ENCODE results near the gene CRELD1. TPM values are rescaled to one million over a fixed set of nuclear protein-coding genes. Genes with fewer than 3 reads are reported as not detected.

The CRELD1 gene
- total and polyA plus RNA-seq, 2 of the 13 experiments (the other 11 are each of a cell fraction or from before 2014, with no cell fraction given): 27.1 to 61.9 TPM

DNA sequence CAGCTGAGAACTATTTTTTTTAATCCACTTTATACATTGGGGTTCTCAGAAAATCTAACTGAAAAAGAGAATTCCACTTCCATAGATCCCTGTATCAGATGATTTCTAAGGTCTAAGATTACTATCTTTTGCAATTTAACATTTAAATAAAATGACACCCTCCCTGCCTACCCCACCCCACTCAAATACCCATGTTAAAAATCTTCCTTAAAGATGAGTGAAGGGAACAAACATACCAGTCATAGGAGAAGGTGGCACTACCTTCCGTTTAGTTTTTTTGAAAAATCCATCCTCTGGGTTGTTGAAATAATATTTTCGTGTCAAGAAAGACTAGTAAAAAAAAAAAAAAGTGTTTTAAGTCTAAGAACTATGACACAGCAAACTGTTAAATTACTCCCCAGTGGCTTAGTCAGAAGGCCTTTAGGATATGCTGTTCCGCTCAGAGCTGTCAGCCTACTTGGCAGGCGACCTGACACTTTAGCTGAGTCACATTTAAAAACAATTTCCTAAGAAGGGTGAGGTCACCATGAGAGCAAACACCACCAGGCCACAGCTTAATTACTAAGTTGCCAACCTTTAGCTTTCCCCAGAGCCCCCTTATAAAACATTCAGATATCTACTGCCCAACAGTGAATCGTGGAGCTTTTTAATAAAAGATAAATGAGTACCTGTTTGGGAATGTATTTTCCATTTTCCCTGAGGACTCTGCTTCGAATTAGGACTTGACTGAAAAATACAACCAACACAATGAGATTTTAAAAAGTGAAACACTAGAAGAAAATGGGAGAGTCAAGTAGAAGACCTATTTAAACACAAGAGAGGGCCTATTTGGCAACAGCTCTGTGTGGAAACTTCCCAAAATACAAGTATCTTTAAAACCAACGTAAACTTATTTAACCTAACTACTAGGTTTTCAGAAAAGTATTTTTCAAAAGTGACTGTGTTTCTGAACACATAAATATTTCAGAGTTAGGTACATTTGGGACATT lies 43.4 kb downstream of the CRELD1 start (continued):
- no peak for TF ChIP-seq ZNF562 (CRISPR knock-in tag; IDR thresholded peaks at IDR 0.05; ENCODE audit: borderline replicate concordance)
- no peak for TF ChIP-seq NR3C1 (CRISPR knock-in tag; IDR thresholded peaks at IDR 0.05)
- TF ChIP-seq HNRNPUL1 (IDR thresholded peaks at IDR 0.05; ENCODE audit: low read depth, low read length): no peak
- TF ChIP-seq MXD3 (CRISPR knock-in tag; IDR thresholded peaks at IDR 0.05): no peak
- TF ChIP-seq ZNF468 (CRISPR knock-in tag; IDR thresholded peaks at IDR 0.05): no peak
- no peak for TF ChIP-seq ZFYVE20 (CRISPR knock-in tag; IDR thresholded peaks at IDR 0.05; ENCODE audit: borderline replicate concordance, low read depth)
- TF ChIP-seq RBM22 (optimal IDR thresholded peaks at IDR 0.05; ENCODE audit: low read length): no peak
- TF ChIP-seq ATF6 (CRISPR knock-in tag; conservative IDR thresholded peaks at IDR 0.05): no peak
- no peak for TF ChIP-seq RFX1 (IDR thresholded peaks at IDR 0.05)
- no peak for TF ChIP-seq ZNF704 (CRISPR knock-in tag; IDR thresholded peaks at IDR 0.05; ENCODE audit: borderline replicate concordance)
- TF ChIP-seq SMARCE1 (IDR thresholded peaks at IDR 0.05; ENCODE audit: borderline replicate concordance): no peak
- TF ChIP-seq ARID5B (CRISPR knock-in tag; IDR thresholded peaks at IDR 0.05): peak; percentile 72
- no peak for TF ChIP-seq ARNT (IDR thresholded peaks at IDR 0.05)
- TF ChIP-seq, protein P1, sequence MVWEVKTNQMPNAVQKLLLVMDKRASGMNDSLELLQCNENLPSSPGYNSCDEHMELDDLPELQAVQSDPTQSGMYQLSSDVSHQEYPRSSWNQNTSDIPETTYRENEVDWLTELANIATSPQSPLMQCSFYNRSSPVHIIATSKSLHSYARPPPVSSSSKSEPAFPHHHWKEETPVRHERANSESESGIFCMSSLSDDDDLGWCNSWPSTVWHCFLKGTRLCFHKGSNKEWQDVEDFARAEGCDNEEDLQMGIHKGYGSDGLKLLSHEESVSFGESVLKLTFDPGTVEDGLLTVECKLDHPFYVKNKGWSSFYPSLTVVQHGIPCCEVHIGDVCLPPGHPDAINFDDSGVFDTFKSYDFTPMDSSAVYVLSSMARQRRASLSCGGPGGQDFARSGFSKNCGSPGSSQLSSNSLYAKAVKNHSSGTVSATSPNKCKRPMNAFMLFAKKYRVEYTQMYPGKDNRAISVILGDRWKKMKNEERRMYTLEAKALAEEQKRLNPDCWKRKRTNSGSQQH (CRISPR knock-in tag; IDR thresholded peaks at IDR 0.05; ENCODE audit: low read depth): no peak
- TF ChIP-seq ZNF83 (CRISPR knock-in tag; IDR thresholded peaks at IDR 0.05; ENCODE audit: borderline replicate concordance): no peak
- TF ChIP-seq, protein P2, sequence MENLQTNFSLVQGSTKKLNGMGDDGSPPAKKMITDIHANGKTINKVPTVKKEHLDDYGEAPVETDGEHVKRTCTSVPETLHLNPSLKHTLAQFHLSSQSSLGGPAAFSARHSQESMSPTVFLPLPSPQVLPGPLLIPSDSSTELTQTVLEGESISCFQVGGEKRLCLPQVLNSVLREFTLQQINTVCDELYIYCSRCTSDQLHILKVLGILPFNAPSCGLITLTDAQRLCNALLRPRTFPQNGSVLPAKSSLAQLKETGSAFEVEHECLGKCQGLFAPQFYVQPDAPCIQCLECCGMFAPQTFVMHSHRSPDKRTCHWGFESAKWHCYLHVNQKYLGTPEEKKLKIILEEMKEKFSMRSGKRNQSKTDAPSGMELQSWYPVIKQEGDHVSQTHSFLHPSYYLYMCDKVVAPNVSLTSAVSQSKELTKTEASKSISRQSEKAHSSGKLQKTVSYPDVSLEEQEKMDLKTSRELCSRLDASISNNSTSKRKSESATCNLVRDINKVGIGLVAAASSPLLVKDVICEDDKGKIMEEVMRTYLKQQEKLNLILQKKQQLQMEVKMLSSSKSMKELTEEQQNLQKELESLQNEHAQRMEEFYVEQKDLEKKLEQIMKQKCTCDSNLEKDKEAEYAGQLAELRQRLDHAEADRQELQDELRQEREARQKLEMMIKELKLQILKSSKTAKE (CRISPR knock-in tag; IDR thresholded peaks at IDR 0.05; ENCODE audit: borderline replicate concordance): no peak
- no peak for TF ChIP-seq KDM1A (CRISPR knock-in tag; IDR thresholded peaks at IDR 0.05)
